ENCODE measurements around the gene COX11. TPM values are rescaled to one million over a fixed set of nuclear protein-coding genes. Genes with fewer than 3 reads are reported as not detected.

Gene COX11
- total and polyA plus RNA-seq, 2 donors (not counting 3 experiments of a cell fraction or from before 2014, with no cell fraction given): 47.3 to 55.9 TPM

DNA sequence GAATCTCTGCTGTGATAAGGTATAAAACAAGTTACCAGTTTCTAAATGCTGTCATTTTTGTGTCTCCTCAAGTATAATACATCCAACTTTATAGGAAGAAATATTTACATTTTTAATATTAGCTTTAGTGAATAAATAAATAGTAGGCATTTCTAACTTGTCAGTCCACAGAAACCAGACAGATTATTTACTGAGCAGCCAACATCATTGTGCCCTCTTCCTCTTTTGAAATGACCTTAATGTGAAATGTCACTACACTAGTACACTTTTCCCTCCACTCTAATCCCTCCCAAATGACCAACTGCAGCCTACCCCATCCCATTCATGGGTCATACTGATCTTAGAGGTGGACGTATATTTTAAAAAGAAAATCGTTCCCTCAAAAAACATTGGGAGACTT is 9.3 kb upstream of the COX11 start:
- Histone ChIP-seq H3K27ac (ENCODE audit: insufficient read depth, low read depth, low read length) (no peak overlapping the region), H3K4me1 (ENCODE audit: control insufficient read depth, extremely low read depth, insufficient read depth, low read length) (no peaks in the 10 kb centered on the region), H3K9me1 (replicated peaks; ENCODE audit: control insufficient read depth, extremely low read depth, insufficient read depth, low read length) (no peaks in the 10 kb centered on the region), H3K4me2 (ENCODE audit: insufficient read depth, low read length) (no peak overlapping the region), H3K79me2 (ENCODE audit: control insufficient read depth, insufficient read depth, low read length) (peaks cover 4% of the 10 kb centered on the region), H3K9ac (replicated peaks; ENCODE audit: extremely low read depth, insufficient read depth, low read length) (no peak overlapping the region), H3K9me3 (replicated peaks; ENCODE audit: control insufficient read depth, insufficient read depth, low read length) (no peaks in the 10 kb centered on the region), H2AFZ (ENCODE audit: low read depth, low read length) (no peak overlapping the region), H3K4me3 (replicated peaks in 1 of 3; ENCODE audit: insufficient read depth in 1 of 3, low read depth in 1 of 3, low read length in 3 of 3) (no peak overlapping the region), H3K27me3 (ENCODE audit: control insufficient read depth in 2 of 2, insufficient read depth in 2 of 2, low read length in 2 of 2) (no peaks in the 10 kb centered on the region), H3K36me3 (ENCODE audit: control insufficient read depth in 2 of 2, extremely low read depth in 1 of 2, insufficient read depth in 2 of 2, low read length in 2 of 2) (no peaks in the 10 kb centered on the region), H4K20me1 (replicated peaks; ENCODE audit: control insufficient read depth, extremely low read depth, insufficient read depth, low read length) (no peaks in the 10 kb centered on the region)
- dilution Hi-C loops (cut with MboI; ENCODE audit: extremely low pct_ligation_motif_present, low sequenced_read_pairs) (no loop called here), intact Hi-C loops (cut with micrococcal nuclease) (no loop called here)
- TF ChIP-seq EZH2 (IDR thresholded peaks at IDR 0.05; ENCODE audit: borderline replicate concordance, low read depth, low read length, severe bottlenecking): no peak
- TF ChIP-seq POLR2A (IDR thresholded peaks at IDR 0.05; ENCODE audit: low read depth, low read length): no peak
- TF ChIP-seq FOS (IDR thresholded peaks at IDR 0.05; ENCODE audit: borderline replicate concordance, insufficient read depth, low read length): no peak
- TF ChIP-seq JUN (IDR thresholded peaks at IDR 0.05; ENCODE audit: borderline replicate concordance, insufficient read depth, insufficient read length, low read depth): no peak
- no peak for TF ChIP-seq CTCF (IDR thresholded peaks at IDR 0.05; ENCODE audit: extremely low read depth in 1 of 2, insufficient read depth in 1 of 2, low read depth in 1 of 2, low read length in 2 of 2)
- no peak for TF ChIP-seq POLR2AphosphoS5 (IDR thresholded peaks at IDR 0.05; ENCODE audit: insufficient read depth, low read depth, low read length)
- no peak for TF ChIP-seq MAX (IDR thresholded peaks at IDR 0.05; ENCODE audit: insufficient read depth, insufficient read length)
- no peak for TF ChIP-seq GATA2 (IDR thresholded peaks at IDR 0.05; ENCODE audit: insufficient read depth, insufficient read length, low read depth, low read length)
- TF ChIP-seq MYC (IDR thresholded peaks at IDR 0.05; ENCODE audit: low read depth, low read length): no peak
- ChIA-PET POLR2A (no interaction called here), CTCF (interaction anchor here (0.9 to 2.0 kb wide), 3 partner anchors 9 to 379 kb away, joined by 3 to 10 read pairs (median 5); no protein-coding TSS in a partner anchor)
- no TSS peak for BruUV-seq (replicated peaks)
- DNase-seq (ENCODE audit: low read depth, low spot score) (no peak), FAIRE-seq (no peak)
